ENCODE data around the gene WDFY2. TPM values are rescaled to one million over a fixed set of nuclear protein-coding genes. Genes with fewer than 3 reads are reported as not detected.
"Not testable (repeated sequence)": the region's sequence is repeated elsewhere in the genome, so short reads cannot be mapped to it uniquely, and the experiment has no call there.

The WDFY2 gene
- total and polyA plus RNA-seq, 2 of the 13 experiments (the other 11 are each of a cell fraction or from before 2014, with no cell fraction given), result 22.6 to 27.0 TPM

DNA sequence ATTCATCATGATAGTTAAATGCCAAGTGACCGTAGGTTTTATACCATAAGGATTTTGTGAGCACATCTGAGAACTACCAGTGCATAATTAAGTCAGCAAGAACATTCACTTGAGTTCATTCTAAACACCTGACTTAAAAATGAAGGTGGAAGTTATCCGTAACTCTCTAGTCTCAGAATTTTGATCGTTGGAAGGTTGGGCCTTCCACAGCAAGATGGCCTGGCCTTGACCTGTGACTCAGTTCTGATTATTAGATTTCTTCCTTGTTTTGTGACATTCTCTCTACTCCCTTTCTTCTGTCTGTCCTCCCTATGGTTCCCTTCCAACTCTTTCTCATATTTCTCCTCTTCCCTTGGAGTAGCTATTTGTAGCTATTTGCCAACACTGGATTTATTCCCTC, 20.0 kb upstream of the WDFY2 start (continued):
- no peak for TF ChIP-seq BRD4 (CRISPR knock-in tag; IDR thresholded peaks at IDR 0.05)

DNA sequence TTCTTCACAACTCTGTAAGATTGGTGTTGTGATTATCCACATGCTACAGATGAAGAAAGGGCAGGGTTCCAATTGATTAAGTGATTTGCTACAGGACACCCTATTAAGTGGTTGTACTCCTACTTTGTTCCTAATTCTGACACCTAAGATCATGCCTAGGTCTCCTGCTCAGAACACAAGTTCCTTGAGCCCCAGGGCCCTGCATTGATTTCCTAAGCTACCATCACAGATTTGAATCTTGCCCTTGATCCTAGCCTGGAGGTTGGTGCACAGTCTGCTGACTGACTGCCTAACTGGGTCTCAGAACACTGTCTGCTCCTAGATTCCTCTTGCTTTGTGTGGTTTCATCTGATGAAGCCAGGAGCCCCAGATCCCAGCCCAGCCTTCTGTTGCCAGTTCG, 19.6 kb upstream of the WDFY2 start:
- ChIA-PET CTCF (ENCODE audit: low intra/inter-chr PET ratio, low total read pairs) (no interaction called here), POLR2A (interaction anchor here (0.9 kb wide), 1 partner anchor 112 kb away, joined by 5 read pairs; the partner anchor contains the start of gene INTS6)
- Histone ChIP-seq H3K4me1 (ENCODE audit: insufficient read depth, low read length) (0 out of 2 replicates have a peak, but pooled peaks cover 6% of the 10 kb centered on the region), H3K4me3 (replicated peaks in 1 of 3; ENCODE audit: insufficient read depth in 1 of 3, low read depth in 2 of 3, low read length in 3 of 3) (no peak overlapping the region), H3K9me3 (ENCODE audit: low read length) (no peaks in the 10 kb centered on the region; the same call in 1 of the 2 replicates), H2AFZ (ENCODE audit: low read length) (no peak overlapping the region), H3K36me3 (replicated peaks in 1 of 2; ENCODE audit: control insufficient read depth in 1 of 2, insufficient read depth in 2 of 2, low read length in 2 of 2) (no peaks in the 10 kb centered on the region), H3K9ac (ENCODE audit: insufficient read depth, low read depth, low read length) (no peak overlapping the region), H3K79me2 (ENCODE audit: insufficient read depth, low read length) (no peaks in the 10 kb centered on the region), H4K20me1 (ENCODE audit: insufficient read depth, low read length) (no peaks in the 10 kb centered on the region), H3K27me3 (ENCODE audit: control insufficient read depth in 1 of 2, insufficient read depth in 2 of 2, low read length in 2 of 2) (no peaks in the 10 kb centered on the region), H3K4me2 (ENCODE audit: low read depth, low read length) (no peak overlapping the region), H3K27ac (ENCODE audit: extremely low read length, insufficient read depth, low read length) (no peak overlapping the region)
- 75% methylated on average over 1 of the region's 1 CpG for whole genome bisulfite sequencing (ENCODE audit: low lambda C conversion rate)
- intact Hi-C loops (cut with micrococcal nuclease; ENCODE audit: unreplicated experiment), result no loop called here
- no TSS peak for BruUV-seq (replicated peaks)
- TF ChIP-seq TAF15 (IDR thresholded peaks at IDR 0.05; ENCODE audit: low read depth, low read length, poor library complexity, severe bottlenecking) (no peak), SAFB2 (CRISPR knock-in tag; IDR thresholded peaks at IDR 0.05; ENCODE audit: borderline replicate concordance, low read depth) (no peak), ZNF329 (CRISPR knock-in tag; IDR thresholded peaks at IDR 0.05; ENCODE audit: low read depth) (no peak), XRCC5 (optimal IDR thresholded peaks at IDR 0.05; ENCODE audit: low read length) (no peak), ZNF292 (CRISPR knock-in tag; IDR thresholded peaks at IDR 0.05; ENCODE audit: borderline replicate concordance, low read depth) (no peak), ZNF441 (CRISPR knock-in tag; IDR thresholded peaks at IDR 0.05; ENCODE audit: borderline replicate concordance) (no peak), NCOA5 (CRISPR knock-in tag; IDR thresholded peaks at IDR 0.05) (no peak), ZFP37 (CRISPR knock-in tag; IDR thresholded peaks at IDR 0.05; ENCODE audit: borderline replicate concordance) (no peak), ZNF652 (CRISPR knock-in tag; IDR thresholded peaks at IDR 0.05; ENCODE audit: borderline replicate concordance, low read depth) (no peak), ZFP36L1 (CRISPR knock-in tag; IDR thresholded peaks at IDR 0.05) (no peak)
- TF ChIP-seq, protein P1, sequence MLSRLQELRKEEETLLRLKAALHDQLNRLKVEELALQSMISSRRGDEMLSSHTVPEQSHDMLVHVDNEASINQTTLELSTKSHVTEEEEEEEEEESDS (CRISPR knock-in tag; IDR thresholded peaks at IDR 0.05; ENCODE audit: borderline replicate concordance), result no peak
- TF ChIP-seq, protein P2, sequence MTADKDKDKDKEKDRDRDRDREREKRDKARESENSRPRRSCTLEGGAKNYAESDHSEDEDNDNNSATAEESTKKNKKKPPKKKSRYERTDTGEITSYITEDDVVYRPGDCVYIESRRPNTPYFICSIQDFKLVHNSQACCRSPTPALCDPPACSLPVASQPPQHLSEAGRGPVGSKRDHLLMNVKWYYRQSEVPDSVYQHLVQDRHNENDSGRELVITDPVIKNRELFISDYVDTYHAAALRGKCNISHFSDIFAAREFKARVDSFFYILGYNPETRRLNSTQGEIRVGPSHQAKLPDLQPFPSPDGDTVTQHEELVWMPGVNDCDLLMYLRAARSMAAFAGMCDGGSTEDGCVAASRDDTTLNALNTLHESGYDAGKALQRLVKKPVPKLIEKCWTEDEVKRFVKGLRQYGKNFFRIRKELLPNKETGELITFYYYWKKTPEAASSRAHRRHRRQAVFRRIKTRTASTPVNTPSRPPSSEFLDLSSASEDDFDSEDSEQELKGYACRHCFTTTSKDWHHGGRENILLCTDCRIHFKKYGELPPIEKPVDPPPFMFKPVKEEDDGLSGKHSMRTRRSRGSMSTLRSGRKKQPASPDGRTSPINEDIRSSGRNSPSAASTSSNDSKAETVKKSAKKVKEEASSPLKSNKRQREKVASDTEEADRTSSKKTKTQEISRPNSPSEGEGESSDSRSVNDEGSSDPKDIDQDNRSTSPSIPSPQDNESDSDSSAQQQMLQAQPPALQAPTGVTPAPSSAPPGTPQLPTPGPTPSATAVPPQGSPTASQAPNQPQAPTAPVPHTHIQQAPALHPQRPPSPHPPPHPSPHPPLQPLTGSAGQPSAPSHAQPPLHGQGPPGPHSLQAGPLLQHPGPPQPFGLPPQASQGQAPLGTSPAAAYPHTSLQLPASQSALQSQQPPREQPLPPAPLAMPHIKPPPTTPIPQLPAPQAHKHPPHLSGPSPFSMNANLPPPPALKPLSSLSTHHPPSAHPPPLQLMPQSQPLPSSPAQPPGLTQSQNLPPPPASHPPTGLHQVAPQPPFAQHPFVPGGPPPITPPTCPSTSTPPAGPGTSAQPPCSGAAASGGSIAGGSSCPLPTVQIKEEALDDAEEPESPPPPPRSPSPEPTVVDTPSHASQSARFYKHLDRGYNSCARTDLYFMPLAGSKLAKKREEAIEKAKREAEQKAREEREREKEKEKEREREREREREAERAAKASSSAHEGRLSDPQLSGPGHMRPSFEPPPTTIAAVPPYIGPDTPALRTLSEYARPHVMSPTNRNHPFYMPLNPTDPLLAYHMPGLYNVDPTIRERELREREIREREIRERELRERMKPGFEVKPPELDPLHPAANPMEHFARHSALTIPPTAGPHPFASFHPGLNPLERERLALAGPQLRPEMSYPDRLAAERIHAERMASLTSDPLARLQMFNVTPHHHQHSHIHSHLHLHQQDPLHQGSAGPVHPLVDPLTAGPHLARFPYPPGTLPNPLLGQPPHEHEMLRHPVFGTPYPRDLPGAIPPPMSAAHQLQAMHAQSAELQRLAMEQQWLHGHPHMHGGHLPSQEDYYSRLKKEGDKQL (CRISPR knock-in tag; IDR thresholded peaks at IDR 0.05; ENCODE audit: low read depth), result no peak
- no peak for FAIRE-seq
- no peak for DNase-seq (ENCODE audit: low spot score)
- ATAC-seq, result no peak
- in situ Hi-C loops (cut with HindIII; ENCODE audit: extremely low pct_ligation_motif_present, low pct_unique_long_range_greater_than_20kb), result no loop called here

DNA sequence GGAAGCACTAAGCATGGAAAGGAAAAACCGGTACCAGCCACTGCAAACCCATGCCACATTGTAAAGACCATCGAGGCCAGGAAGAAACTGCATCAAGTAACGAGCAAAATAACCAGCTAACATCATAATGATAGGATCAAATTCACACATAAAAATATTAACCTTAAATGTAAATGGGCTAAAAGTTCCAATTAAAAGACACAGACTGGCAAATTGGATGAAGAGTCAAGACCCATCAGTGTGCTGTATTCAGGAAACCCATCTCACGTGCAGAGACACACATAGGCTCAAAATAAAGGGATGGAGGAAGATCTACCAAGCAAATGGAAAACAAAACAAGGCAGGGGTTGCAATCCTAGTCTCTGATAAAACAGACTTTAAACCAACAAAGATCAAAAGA, 15.3 kb upstream of the WDFY2 start:
- H3K4me2 ChIP-seq (ENCODE audit: low read depth, low read length); FAIRE-seq; H3K36me3 ChIP-seq (replicated peaks in 1 of 2; ENCODE audit: control insufficient read depth in 1 of 2, insufficient read depth in 2 of 2, low read length in 2 of 2); CTCF ChIA-PET (ENCODE audit: low intra/inter-chr PET ratio, low total read pairs); POLR2A ChIA-PET; DNase-seq (ENCODE audit: low spot score); BruUV-seq (replicated peaks); ATAC-seq; H2AFZ ChIP-seq (ENCODE audit: low read length); H3K27ac ChIP-seq (ENCODE audit: extremely low read length, insufficient read depth, low read length); H4K20me1 ChIP-seq (ENCODE audit: insufficient read depth, low read length); H3K9ac ChIP-seq (ENCODE audit: insufficient read depth, low read depth, low read length); H3K79me2 ChIP-seq (ENCODE audit: insufficient read depth, low read length); in situ Hi-C loops (cut with HindIII; ENCODE audit: extremely low pct_ligation_motif_present, low pct_unique_long_range_greater_than_20kb); H3K27me3 ChIP-seq (ENCODE audit: control insufficient read depth in 1 of 2, insufficient read depth in 2 of 2, low read length in 2 of 2); H3K4me3 ChIP-seq (replicated peaks in 1 of 3; ENCODE audit: insufficient read depth in 1 of 3, low read depth in 2 of 3, low read length in 3 of 3); intact Hi-C loops (cut with micrococcal nuclease; ENCODE audit: unreplicated experiment); H3K4me1 ChIP-seq (ENCODE audit: insufficient read depth, low read length); H3K9me3 ChIP-seq (ENCODE audit: low read length): not testable (repeated sequence)
- 13% methylated on average over 4 of the region's 4 CpGs for WGBS (ENCODE audit: low lambda C conversion rate)

All from HepG2 (cell line).